ENCODE measurements around the gene DRC7.
A peak's percentile ranks its signal among the peaks of the same experiment; 100 is the strongest.

Gene DRC7

DNA sequence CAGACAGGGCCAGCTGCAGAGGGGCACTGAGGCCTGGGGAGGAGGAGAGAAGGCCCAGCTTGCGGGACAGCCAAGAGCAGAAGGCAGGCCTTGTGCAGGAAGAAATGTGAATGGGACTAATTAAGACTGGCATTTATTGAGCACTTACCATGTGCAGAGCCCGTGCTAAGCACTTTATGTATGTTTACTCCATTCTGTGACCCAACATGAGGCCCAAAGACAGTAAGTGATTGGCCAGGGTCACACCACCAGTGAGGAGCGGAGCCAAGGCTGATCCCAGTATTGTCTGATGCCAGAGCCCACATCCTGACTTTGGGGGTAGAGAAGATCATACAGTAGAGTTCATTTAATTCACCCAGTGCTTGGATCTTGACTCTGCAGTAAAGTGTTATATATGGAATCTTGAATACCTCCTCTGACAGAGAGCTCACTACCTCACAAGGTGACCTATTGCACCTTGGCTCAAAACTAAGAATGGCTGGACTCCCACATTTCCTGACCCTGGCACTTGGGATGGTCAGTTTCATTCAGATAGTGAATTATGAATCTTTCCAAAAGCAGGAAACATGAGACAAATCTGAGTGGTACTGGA is 54.6 kb downstream of the DRC7 start:
- no peak for DNase-seq (ENCODE audit: low read depth in 3 of 3, low spot score in 1 of 3)

DNA sequence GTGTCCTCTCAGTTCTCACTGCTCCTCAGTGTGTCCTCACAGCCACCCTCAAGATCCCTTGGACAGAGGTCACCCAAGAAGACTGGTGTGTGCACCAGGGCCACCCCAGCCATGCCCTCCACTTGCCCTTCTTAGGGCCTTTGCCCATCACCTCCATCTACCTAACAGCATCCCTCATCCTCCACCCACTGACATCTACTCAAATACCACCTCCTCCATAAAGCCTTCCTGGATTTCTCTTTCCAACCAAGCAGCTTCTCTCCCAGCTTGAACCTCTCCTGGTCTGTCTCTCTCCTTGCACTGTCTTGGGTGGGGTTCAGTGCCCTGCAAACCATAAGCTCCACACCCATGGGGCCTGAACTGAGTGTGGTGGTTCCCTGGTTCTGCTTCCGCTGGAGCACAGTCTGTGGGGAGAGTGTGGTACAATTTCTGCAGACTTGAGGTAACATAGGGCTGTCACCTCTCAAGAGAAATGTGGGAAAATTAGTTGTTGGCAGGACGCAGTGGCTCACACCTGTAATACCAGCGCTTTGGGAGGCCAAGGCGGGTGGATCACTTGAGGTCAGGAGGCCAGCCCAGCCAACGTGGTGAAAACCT is 55.3 kb downstream of the DRC7 start:
- DNase-seq (ENCODE audit: low read depth in 3 of 3, low spot score in 1 of 3): no peak

DNA sequence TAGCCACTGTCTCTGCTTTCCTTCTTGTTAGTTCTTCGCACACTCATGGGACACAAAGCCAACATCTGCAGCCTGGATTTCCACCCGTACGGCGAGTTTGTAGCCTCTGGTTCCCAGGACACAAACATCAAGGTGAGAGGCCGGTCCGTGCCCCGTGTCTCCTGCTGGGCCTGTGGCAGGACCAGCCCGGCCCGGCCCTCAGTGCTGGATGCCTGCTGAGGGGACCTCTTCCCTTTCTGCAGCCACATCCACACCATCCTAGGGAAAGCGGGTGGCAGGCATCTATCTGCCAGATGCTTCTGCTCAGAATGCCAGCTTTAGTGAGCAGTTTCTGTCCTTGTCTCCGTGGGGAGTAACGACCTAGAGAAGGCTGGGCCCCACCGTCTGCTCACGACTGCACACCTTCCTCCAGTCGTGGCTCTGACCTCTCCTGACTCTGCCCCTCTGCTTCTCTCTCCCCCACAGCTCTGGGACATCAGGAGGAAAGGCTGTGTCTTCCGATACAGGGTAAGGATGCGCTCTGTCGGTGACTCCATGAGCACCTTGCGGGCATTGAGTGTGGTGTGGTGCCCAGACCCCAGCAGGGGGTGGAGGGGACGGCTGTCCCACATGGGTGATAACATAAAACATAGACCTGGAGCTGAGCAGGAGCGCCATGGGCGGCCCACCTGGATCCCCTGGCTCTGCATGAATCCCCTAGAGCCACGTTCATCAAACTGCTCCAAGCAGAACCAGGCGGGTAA is 56.4 kb downstream of the DRC7 start:
- DNase-seq (ENCODE audit: low read depth in 3 of 3, low spot score in 1 of 3): no peak

DNA sequence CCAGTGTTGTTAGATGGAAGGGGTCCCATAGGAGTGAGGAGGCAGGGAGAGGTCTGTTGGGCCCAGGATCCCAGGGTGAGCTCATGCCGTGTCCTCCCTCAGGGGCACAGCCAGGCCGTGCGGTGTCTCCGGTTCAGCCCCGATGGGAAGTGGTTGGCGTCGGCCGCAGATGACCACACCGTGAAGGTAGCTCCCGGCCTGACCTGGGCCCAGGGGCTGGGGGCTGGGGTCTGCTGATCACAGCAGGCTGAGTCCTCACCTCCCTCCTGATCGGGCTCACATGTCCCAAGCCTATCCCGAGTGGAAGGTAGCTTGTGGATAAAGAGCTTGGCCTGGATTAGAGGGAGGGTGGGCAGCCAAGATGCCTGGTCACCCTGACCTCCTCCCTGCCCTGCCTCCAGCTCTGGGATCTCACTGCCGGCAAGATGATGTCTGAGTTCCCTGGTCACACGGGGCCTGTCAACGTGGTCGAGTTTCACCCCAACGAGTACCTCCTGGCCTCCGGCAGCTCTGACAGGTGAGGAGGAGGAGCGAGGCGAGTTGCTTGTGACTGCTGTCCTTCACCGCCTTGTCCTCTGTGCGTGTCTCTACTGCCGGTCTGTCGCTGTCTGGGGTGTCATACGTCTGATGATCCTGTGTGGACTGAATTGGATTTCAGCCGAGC is 57.1 kb downstream of the DRC7 start:
- no peak for DNase-seq (ENCODE audit: low read depth in 3 of 3, low spot score in 1 of 3)

DNA sequence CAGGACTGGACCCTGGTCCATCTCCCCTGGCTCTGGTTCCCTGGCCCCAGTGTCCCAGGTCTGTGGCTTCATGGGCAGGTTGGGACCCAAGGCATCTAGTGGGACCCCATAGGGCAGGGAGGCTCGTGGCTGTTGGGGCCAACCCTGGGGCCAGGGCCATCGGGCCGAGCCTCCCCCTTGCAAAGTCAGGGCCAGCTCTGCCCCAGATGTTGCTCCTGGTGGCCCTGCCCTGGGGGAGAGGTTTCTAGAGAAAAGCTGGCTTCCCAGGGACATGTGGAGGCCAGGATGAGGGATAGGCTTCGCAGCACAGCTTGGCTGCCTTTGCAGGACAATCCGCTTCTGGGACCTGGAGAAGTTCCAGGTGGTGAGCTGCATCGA is 57.6 kb downstream of the DRC7 start:
- DNase-seq (ENCODE audit: low read depth in 3 of 3, low spot score in 1 of 3): no peak

DNA sequence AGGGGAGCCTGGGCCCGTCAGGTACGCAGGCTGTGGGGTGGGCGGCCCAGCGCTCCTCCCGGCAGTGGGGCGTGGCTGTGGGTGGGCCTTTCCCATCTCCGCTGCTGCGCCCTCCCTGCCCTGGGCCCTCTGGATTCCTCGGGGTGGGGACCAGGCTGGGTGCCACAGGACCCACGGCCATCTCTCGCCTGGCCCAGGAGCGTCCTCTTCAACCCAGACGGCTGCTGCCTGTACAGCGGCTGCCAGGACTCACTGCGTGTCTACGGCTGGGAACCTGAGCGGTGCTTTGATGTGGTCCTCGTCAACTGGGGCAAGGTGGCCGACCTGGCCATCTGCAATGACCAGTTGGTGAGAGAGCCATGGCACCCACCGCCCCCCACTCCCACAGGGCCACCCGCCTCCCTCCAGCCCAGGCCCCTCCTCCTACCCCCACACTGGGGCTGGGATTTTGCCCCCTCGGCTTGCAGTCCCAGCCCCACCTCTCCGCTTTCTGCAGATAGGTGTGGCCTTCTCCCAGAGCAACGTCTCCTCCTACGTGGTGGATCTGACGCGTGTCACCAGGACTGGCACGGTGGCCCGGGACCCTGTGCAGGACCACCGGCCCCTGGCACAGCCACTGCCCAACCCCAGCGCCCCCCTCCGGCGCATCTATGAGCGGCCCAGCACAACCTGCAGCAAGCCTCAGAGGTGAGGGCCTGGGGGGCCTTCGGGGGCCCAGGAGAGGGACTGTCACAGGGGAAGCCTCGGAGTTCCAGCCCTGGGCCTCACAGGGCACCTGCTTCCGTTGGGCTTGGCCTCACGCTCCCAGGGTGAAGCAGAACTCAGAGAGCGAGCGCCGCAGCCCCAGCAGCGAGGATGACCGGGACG is 58.2 kb downstream of the DRC7 start:
- no peak for DNase-seq (ENCODE audit: low read depth in 3 of 3, low spot score in 1 of 3)

DNA sequence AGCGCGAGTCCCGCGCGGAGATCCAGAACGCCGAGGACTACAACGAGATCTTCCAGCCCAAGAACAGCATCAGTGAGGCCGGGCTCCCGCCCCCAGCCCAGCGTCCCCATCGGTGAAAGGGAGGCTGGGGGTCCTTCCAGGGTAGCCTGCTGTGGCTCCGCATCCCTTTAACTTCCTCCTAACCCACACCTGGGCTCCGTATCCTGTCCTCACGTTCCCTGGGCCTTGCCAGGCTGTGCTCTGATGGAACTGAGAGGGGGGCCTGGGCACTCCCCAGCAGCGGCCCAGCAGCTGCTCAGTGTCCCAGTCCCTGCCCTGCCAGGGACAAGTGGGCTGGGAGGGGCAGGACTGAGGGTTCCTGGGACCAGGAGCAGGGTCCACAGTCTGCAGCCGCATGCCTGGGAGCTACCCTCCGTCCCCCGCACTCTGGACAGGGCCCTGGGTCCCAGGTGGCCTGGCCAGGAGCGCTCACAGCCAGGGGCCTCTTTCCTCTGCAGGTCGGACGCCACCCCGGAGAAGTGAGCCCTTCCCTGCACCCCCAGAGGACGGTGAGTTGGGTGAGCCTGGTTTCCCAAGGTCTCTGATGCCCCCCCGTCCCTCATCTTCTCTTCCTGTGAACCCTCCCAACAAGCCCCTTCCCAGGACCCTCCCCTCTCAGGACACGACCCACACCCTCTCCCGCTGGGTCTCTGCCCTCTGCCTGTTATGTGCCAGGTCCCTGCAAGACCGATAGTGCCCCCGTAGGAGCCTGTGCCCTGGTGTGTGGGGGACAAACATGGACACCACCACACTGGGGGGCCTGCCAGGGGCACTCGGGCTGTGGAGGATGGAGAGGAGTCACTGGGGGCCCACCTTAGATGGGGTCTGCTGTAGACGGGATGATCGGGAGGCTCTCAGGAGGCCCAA is 59.1 kb downstream of the DRC7 start:
- DNase-seq (ENCODE audit: low read depth in 3 of 3, low spot score in 1 of 3): no peak

DNA sequence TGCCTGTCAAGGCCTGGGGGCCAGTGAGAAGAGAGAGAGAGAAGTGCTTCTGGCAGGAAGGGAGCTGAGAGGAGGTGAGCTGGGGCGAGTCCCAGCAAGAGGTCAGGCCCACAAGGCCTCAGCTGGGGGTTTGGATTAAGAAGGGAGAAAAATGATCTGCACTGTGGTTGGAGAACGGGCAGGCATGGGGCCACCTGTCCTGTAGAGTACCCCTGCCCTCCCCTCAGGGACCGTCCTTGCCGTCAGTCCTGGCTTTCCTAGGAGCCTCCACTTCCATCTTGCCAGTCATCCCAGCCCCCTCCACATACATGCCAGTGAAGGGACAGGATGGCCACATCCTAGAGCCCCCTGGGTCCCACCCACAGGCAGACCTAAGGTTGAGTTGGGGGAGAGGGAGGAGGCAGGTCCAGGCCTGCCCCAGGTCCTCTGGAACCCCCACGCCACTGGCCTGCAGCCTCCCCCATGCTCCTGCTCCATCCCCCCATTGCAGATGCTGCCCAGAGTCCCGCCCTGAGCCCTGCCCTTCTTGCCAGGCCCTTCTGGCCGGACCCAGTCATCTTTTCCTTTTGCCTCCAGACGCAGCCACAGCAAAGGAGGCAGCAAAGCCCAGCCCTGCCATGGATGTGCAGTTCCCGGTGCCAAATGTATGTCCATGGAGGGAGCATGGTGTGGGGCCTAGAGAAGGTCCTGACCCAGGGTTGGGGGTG is 59.9 kb downstream of the DRC7 start:
- no peak for DNase-seq (ENCODE audit: low read depth in 3 of 3, low spot score in 1 of 3)

DNA sequence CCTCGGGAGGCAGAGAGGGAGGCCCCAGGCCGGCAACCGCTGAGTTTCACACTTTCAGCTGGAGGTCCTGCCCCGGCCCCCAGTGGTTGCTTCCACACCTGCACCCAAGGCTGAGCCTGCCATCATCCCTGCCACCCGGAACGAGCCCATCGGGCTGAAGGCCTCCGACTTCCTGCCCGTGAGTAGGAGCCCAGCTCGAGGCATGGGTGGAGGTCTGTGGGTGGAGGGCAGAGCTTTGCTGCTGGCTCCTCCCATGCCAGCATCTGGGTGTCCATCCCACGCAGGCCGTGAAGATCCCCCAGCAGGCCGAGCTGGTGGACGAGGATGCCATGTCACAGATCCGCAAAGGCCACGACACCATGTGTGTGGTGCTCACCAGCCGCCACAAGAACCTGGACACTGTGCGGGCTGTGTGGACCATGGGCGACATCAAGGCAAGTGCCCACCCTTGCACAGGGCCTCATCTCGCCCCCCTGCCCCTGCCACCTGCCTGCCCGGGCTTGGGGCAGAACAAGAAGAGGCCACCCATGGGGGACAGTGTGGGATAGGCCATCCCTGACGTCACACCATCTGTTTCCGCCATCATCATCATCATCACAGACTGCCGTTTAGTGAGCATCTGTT is 60.6 kb downstream of the DRC7 start:
- DNase-seq (ENCODE audit: low read depth in 3 of 3, low spot score in 1 of 3): no peak

DNA sequence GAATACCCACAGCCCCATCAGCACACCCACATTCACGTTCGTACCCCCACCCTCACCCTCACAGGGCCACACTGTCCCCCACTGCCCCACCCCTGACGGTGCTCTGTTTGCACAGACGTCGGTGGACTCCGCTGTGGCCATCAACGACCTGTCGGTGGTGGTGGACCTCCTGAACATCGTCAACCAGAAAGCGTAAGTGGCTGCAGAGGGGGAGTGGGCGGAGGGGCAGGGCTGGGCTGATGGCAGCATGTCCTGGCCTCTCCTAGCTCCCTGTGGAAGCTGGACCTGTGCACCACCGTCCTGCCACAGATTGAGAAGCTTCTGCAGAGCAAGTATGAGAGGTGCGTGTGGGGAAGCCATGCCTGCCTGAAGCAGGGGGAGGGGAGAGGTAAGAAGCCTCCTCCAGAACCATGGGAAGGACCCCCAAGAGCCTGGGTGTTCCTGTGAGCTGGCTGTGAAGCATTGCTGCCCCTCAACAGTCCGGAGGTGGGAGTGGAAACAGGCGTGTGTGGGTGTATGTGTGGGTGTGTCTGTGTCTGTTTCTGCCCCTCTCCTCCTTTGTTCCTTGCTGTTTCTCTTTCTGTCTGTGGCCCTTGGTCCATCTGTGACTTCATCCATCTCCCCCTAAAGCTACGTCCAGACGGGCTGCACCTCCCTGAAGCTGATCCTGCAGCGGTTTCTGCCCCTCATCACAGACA is 61.3 kb downstream of the DRC7 start:
- no peak for DNase-seq (ENCODE audit: low read depth in 3 of 3, low spot score in 1 of 3)

DNA sequence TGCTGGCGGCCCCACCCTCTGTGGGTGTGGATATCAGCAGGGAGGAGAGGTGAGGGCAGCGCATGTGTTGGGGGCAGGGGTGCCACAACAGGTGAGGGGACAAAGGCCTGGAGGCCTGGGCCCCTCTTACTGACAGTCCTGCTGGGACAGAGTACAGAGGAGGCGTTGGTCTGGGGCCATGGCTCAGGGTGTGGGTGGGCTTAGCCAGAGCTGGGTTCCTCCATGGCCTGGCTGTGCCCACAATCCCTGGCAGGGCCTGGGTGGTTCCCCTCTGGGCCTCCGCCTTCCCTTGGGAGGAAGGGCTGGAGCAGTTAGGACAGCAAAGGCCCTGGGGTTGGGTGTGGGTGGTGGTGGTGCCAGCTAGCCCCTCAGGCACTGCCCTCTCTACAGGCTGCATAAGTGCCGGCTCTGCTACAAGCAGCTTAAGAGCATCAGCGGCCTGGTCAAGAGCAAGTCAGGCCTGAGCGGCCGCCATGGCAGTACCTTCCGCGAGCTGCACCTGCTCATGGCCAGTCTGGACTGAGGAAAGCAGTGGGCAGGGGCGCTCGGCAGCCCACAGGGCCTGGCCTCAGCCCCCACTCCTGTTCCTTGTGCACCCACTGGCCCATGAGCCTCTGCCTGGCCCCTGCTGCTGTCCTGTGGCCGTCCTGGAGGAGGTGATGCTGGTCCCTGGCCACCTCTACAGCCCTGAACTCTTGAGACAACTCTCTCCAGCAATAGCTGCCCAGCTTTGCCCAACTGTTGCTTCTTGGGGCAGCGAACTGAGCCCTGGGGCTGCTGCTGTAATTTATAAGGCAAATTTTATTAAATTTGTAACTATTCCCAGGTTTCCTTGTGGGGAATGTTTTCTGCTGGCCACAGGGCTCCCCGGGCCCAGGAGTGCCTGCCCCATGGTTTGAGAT is 62.1 kb downstream of the DRC7 start:
- no peak for DNase-seq (ENCODE audit: low read depth in 3 of 3, low spot score in 1 of 3)

DNA sequence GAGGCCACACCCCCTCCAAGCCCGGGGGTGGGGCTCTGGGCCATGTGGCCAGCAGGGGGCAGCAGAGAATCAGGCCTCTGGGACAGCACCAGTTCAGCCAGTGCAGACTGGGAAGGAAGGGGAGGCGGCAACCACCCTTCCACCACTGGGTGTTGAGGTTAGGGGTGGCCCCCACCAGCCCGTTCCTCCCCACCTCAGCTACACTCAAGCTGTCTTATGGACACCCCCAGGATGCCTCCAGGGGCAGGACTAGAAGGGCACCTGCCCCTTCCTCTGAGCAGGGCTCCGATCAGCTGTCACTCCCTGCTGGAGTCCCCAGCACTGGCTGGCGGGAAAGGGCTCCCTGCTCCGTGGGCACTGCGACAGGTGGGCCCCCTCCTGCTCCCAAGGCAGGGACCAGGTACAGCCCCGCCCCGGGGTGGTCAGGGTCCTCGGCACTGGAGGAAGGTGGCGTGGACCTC is 62.8 kb downstream of the DRC7 start:
- peak; percentile 67 to 93 (median 71) for DNase-seq (ENCODE audit: low read depth in 3 of 3, low spot score in 1 of 3)

DNA sequence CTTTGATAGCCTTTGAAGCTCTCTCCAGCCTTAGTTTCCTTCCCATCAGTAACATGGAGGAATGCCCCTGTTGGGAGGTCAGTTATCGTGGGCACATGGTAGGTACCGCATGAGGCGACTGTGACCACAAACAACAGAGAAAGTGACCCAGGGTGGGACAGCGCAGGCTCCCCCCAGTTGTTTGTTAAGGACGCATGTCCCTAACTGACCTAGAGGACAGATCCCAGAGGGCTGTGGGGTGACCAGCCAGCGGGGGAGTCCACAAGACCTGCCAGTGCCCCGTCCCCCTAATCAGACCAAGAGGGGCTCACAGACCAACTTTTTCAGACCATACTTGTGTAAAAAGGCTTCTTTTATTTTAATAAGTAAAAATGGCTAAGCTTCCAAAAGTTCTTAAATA is 63.3 kb downstream of the DRC7 start:
- DNase-seq (ENCODE audit: low read depth in 3 of 3, low spot score in 1 of 3): no peak

DNA sequence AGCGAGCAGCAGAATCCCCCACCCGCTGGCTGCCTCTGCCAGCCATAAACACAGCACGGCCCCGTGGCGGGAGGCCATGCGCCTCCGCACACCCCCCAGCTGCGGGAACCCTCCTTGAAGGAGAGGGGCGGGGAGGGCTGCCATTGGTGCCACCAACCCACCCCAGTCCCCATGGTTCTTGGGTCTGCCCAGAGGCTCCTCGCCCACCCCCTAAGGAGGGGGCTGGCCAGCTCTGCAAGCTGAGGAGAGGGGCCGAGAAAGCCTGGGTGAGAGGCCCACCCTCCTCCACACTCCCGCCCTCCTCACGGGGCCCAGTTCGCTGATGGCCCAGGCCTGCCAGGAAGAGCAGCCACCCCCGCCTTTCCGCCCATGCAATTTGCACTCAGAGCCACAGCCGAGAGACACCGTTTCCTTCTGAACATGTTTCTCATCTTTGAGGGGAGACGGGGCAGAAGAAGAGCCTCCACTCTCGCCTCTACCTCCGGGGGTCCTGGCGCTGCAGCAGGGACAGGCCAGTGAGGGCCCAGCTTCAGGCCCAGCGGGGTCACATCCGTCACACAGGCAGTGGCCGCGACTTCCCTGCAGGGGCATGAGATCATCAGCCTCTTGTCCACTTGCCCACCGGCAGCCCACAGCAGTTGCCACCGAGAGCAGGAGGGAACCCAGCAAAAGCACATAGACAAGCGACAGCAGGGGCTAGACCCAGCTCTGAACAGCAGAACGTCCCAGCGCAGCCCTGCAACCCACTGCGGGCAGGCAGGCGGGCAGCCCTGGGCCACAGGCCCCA is 63.9 kb downstream of the DRC7 start:
- no peak for DNase-seq (ENCODE audit: low read depth in 3 of 3, low spot score in 1 of 3)

DNA sequence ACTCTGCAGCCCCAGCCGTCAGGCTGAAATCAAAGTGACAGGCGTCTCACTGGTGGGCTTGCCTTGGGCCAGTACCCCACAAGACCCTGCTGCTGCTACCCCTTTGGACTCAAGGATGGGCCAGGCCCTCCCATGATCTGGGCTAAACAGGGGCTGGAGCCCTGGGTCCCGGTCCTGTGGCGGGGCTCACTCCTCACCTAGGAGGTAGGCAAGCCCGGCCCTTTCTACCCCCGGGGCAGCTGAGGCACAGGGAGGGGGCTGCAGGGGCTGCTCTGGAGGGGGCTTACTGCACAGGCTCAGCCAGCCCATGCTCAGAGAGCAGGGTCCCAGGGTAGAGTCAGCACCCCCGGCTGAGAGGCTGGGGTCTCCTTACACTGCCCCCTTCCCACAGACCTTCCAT is 64.5 kb downstream of the DRC7 start:
- DNase-seq (ENCODE audit: low read depth in 3 of 3, low spot score in 1 of 3): no peak

DNA sequence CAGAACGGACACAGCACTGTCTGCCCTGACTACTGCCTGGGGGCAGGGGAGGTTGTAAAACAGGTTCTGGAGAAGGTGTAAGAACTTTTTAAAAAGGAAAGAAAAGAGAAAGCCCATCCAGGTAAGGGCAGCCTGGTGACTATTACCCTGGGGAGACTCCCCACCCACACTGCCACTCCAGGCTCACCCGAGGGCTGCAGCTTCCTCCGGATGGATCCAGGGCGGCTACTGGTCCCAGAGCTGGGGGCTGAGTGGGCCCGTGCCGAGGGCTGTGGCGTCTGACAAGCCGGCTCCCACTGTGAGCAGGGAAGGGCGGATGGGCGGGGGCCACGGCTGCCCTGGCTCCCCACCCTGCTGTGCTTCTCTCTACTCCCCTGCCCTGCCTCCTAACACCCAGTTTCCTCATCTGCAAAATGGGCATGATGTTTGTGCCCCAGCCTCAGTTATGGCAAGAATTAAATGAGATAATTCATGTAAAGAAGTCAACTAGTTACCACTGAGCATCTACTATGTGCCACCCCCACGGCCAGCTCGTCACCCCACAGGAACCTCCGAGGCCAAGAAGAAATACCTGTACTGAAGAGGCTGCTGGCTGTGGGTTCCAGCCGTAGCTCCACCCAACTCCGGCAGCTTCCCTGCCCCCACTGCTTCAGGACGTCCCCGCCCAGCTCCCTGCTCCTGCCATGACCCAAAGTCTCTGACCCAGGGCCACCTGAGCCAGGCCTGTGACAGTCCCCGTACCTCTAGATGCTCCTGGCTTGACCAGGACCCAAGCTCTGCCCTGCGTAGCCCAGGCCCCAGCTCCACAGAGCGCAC is 65.1 kb downstream of the DRC7 start:
- no peak for DNase-seq (ENCODE audit: low read depth in 3 of 3, low spot score in 1 of 3)

Measured in stimulated activated CD4-positive, alpha-beta T cell treated with anti-CD3 and anti-CD28 coated beads, TNF-alpha, amount 100 ng/mL, for 1 hour (primary cell).